Testis (tissue), 3 donors: ENCODE measurements around the gene USP32. TPM values are rescaled to one million over a fixed set of nuclear protein-coding genes. Genes with fewer than 3 reads are reported as not detected.

Experiments used
- DNase-seq: peaks from one replicate; pipeline ENCODE4 v3.0.0-alpha.2; 2019
- H3K27ac ChIP-seq, 2 donors: fragments of 200-600 bp; sonication (generic); one replicate each; pipeline ENCODE4 v1.5.1; 2019
- H3K27me3 ChIP-seq: fragments of 200-600 bp; sonication (generic); one replicate; pipeline ENCODE4 v1.5.1; 2019
- H3K36me3 ChIP-seq: fragments of 200-600 bp; sonication (generic); one replicate; pipeline ENCODE4 v1.5.1; 2017; ENCODE audit warnings: low read depth; ENCODE audit errors: missing control alignments
- H3K4me1 ChIP-seq: fragments of 200-600 bp; sonication (generic); one replicate; pipeline ENCODE4 v1.5.1; 2019
- H3K4me3 ChIP-seq, 2 donors: fragments of 200-600 bp; sonication (generic); one replicate each; pipeline ENCODE4 v1.5.1; 2017 to 2019
- H3K9me3 ChIP-seq: fragments of 200-600 bp; sonication (generic); one replicate; pipeline ENCODE4 v1.5.1; 2017
- POLR2A ChIP-seq: fragments of 450-650 bp; IDR thresholded peaks from one replicate; pipeline ENCODE4 v1.6.1; 2017; ENCODE audit warnings: antibody characterized with exemption, mild to moderate bottlenecking, moderate library complexity
- WGBS, 2 donors: methylation state at CpG; one replicate each; pipeline ENCODE4 v1.1.5; 2018; 5-methylcytosine and 5-hydroxymethylcytosine counted together
- intact Hi-C: fragments of 100-400 bp; cut with DNase I; formaldehyde crosslinking; loops from one replicate; pipeline ENCODE4 v1.15.1; 2023; ENCODE audit warnings: low total_unique reads
- polyA plus RNA-seq: library from polyadenylated mRNA; stranded (reverse); fragments of 350-450 nt; fragmentation: Illumina TruSeq; extraction: RNeasy Lipid Tissue Mini Kit (QIAGEN cat#74804); gene quantifications from one replicate; pipeline ENCODE4 v1.2.3, GENCODE V29; 2014; ENCODE audit warnings: low read depth, low replicate concordance; ENCODE audit not compliant: insufficient read depth
- total RNA-seq, 2 donors: library from RNA; depleted of rRNA; stranded (reverse); fragments of >200 nt; gene quantifications; one replicate each; pipeline ENCODE4 v1.2.3, GENCODE V29; 2016
- TF ChIP-seq, protein P1 (sequence below), 3 experiments: fragments of 450-650 bp in 2 of 3; fragments of 200-600 bp in 1 of 3; sonication (generic) in 1 of 3; IDR thresholded peaks; one replicate each; pipeline ENCODE4 v1.5.1; 2016 to 2019; ENCODE audit warnings: antibody characterized with exemption in 3 of 3, mild to moderate bottlenecking in 2 of 3, moderate library complexity in 1 of 3

USP32 gene
- total and polyA plus RNA-seq, 3 donors from 2014 or later = 113 to 279 (median 166) TPM

DNA sequence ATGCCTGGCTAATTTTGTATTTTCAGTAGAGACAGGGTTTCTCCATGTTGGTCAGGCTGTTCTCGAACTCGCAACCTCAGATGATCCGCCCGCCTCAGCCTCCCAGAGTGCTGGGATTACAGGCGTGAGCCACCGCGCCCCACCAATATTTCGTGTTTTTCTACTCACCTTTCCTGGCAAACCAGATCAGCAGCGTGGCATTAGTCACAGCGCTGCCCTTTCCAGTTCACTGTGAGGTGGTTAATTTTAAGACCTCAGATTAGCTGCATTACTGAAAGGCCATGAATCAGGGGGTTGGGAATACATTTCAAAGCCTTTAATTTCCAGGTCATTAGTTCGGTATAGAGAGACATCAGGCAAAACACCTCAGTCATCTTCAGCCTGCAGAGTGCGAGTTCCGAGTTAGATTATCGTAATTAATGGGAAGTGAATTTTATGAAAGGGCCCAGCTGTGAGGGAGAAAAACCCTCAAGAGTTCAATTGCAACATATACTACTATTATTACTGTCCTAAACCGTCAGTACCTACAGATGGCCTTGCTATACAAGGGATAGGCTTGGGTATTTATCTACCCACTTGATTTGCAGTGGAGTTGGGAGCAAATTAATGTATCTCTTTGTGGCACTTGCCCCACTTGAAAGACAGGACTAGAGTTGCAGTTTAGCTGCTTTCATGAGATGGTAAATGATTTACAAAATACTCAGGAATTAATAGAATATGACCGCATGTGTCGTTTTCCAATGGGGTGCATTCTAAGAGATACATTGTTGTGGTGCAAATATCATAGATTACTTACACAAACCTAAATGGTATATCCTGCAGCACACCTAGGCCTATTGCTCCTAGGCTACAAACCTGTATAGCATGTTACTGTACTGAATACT lies 2.1 kb upstream of the USP32 start:
- Histone ChIP-seq H3K27me3 (no peaks in the 10 kb centered on the region), H3K9me3 (no peaks in the 10 kb centered on the region), H3K27ac (no peak overlapping the region), H3K4me3 (no peak overlapping the region), H3K4me1 (peaks cover 15% of the 10 kb centered on the region), H3K36me3 (no peaks in the 10 kb centered on the region)
- no peak for DNase-seq
- intact Hi-C loops = no loop called here
- WGBS, 2 donors = 74 to 79% methylated on average over 17 of the region's 17 CpGs
- no peak for TF ChIP-seq POLR2A
- TF ChIP-seq, protein P1, sequence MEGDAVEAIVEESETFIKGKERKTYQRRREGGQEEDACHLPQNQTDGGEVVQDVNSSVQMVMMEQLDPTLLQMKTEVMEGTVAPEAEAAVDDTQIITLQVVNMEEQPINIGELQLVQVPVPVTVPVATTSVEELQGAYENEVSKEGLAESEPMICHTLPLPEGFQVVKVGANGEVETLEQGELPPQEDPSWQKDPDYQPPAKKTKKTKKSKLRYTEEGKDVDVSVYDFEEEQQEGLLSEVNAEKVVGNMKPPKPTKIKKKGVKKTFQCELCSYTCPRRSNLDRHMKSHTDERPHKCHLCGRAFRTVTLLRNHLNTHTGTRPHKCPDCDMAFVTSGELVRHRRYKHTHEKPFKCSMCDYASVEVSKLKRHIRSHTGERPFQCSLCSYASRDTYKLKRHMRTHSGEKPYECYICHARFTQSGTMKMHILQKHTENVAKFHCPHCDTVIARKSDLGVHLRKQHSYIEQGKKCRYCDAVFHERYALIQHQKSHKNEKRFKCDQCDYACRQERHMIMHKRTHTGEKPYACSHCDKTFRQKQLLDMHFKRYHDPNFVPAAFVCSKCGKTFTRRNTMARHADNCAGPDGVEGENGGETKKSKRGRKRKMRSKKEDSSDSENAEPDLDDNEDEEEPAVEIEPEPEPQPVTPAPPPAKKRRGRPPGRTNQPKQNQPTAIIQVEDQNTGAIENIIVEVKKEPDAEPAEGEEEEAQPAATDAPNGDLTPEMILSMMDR (IDR thresholded peaks at IDR 0.05) = no peak

DNA sequence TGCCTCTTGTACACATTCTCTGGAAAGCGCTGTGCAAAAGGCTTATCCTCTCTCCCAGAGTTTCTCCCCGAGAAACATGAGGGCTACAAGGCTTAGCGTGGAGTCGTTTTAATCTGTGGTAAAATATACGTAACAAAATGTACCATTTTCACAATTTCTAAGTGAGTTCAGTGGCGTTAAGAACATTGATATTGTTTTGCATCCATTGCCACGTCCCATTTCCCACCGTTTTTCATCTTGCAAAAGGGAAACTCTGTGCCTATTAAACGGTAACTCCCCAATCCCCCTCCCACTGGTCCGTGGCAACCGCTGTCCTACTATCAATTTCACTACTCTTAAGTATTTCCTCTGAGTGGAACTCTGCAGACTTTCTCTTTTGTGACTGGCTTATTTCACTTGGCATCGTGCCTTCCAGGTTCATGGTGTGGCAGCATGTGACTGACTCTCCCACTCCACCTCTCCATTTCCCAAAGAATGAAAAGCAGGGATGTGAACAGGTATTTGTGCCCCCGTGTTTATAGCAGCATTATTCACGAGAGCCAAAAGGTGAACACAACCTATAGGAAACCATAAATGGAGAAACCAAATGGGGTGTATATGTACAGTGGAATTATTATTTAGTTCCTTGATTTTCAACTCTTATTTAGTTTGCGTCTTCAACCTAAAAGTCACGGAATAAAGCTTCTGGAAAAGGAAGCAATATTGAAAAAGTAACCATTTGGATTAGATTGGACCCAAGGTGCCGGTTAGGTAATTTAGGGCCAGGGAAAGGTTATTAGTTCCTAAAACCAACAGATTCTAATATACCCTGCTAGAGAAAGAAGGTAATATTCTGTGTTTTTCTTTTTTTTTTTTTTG lies 1.1 kb upstream of the USP32 start:
- peak overlapping the region; percentile 97 to 99 for H3K27ac ChIP-seq
- H3K36me3 ChIP-seq = no peaks in the 10 kb centered on the region
- no peak for TF ChIP-seq POLR2A
- TF ChIP-seq, protein P1 (IDR thresholded peaks at IDR 0.05) = no peak
- no peaks in the 10 kb centered on the region for H3K9me3 ChIP-seq
- H3K27me3 ChIP-seq = no peaks in the 10 kb centered on the region
- H3K4me1 ChIP-seq = peaks cover 15% of the 10 kb centered on the region
- intact Hi-C loops = no loop called here
- H3K4me3 ChIP-seq = peak overlapping the region; percentile 91 to 99
- 10 to 15% methylated on average over 17 of the region's 17 CpGs for WGBS, 2 donors
- DNase-seq = peak; percentile 43

DNA sequence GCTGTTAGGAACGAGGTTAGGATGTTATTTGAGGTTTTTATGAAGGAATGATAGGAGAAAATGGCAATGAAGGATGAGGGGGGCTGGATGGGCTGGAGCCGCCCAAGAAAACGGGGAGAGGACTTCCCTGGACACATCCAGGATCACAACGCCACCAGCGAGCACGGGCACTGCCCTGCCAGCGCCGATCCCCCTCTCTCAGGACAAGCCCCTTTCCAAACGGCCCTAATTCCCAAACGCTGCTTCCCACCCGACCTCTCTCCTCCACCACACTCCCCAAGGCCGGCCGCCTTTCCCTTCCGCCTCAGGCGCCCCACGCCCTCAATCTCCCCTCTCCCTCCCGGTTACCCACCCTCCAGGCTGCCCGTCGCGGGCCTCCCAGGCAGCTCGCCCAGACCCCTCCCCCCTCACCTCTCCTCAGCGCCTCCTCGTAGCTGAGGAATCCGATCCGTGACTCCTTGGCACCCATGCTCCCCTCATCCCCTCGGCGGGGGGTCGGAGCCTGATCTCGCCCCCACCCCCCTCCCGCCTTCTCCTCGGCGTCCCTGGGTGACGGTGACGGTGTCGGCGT lies 377 bp downstream of the USP32 start:
- TF ChIP-seq, protein P1 (IDR thresholded peaks at IDR 0.05) = no peak
- H3K36me3 ChIP-seq = no peaks in the 10 kb centered on the region
- DNase-seq = no peak
- H3K4me3 ChIP-seq = peak overlapping the region; percentile 91 to 99
- no peaks in the 10 kb centered on the region for H3K9me3 ChIP-seq
- intact Hi-C loops = no loop called here
- peaks cover 15% of the 10 kb centered on the region for H3K4me1 ChIP-seq
- peak overlapping the region; percentile 97 to 99 for H3K27ac ChIP-seq
- WGBS, 2 donors = 0 to 1% methylated on average over 35 to 36 of the region's 36 CpGs
- H3K27me3 ChIP-seq = no peaks in the 10 kb centered on the region

DNA sequence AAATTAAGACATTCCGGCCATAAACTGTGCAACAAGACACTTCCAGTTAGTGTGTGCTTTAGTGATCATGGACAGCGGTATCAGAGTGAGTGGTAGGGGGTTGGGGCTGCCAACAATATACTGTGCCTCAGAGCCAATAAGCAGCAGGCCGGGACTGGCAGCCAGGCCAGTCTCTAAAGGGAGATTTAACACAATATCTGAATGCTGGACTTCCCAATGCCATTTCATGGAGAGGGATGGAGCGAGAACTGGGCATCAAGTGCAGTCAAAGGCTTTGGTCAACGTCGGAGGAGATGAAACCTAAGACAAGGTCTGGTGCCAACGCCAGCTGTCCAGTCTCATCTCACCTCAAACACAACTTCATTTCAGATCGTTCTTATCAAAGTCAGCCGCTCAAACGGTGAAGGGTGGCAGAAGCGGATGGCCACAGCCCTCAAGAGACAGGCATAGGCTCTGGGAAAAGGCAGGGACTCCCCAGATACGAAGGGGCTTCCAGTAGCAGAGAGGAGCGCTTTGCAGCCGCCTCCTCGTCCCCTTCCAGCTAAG lies 935 bp downstream of the USP32 start:
- TF ChIP-seq, protein P1 (IDR thresholded peaks at IDR 0.05) = no peak
- TF ChIP-seq POLR2A = no peak
- peak overlapping the region; percentile 91 to 99 for H3K4me3 ChIP-seq
- no peaks in the 10 kb centered on the region for H3K36me3 ChIP-seq
- H3K27me3 ChIP-seq = no peaks in the 10 kb centered on the region
- 3 to 6% methylated on average over 14 to 15 of the region's 15 CpGs for WGBS, 2 donors
- peaks cover 15% of the 10 kb centered on the region for H3K4me1 ChIP-seq
- DNase-seq = peak; percentile 54
- intact Hi-C loops = no loop called here
- H3K9me3 ChIP-seq = no peaks in the 10 kb centered on the region
- peak overlapping the region; percentile 97 to 99 for H3K27ac ChIP-seq
